ENCODE data around the gene GAD2. TPM values are rescaled to one million over a fixed set of nuclear protein-coding genes. Genes with fewer than 3 reads are reported as not detected.
A peak's percentile ranks its signal among the peaks of the same experiment; 100 is the strongest.
"Not testable (repeated sequence)": the region's sequence is repeated elsewhere in the genome, so short reads cannot be mapped to it uniquely, and the experiment has no call there.

The GAD2 gene
- total RNA-seq, 1 donor from 2014 or later = not detected

- no peak for DNase-seq
These were observed 102.1 kb downstream of the GAD2 start for GRCh38 chr10:26318672-26319071.

- DNase-seq = no peak
These were observed 106.6 kb downstream of the GAD2 start for GRCh38 chr10:26323219-26323618.

- no peak for DNase-seq
These were observed 110.3 kb downstream of the GAD2 start for GRCh38 chr10:26326851-26327250.

- DNase-seq = no peak
These were observed 111.2 kb downstream of the GAD2 start for GRCh38 chr10:26327811-26328210.

DNA sequence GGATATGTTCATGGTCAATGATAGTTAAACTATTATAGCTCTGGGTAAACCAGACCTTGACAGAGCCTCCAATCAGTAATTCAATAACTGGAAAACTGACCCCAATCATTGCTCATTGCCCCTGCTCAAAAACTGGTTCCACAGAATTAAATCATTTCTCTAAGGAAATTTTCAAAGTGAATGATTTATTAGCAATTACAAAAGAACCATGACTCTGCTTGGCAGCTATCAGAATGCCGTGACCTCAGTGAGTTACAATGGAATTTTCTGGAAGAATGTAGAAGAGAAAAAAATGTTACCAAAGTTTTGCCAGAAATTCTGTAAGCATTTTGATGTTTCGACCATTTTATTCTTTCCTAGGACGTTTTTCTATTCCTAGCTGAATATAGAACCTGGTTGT, 114.8 kb downstream of the GAD2 start:
- no peak for DNase-seq

GRCh38 chr10:26334232-26334931, 117.8 kb downstream of the GAD2 start:
- no peak for DNase-seq

DNA sequence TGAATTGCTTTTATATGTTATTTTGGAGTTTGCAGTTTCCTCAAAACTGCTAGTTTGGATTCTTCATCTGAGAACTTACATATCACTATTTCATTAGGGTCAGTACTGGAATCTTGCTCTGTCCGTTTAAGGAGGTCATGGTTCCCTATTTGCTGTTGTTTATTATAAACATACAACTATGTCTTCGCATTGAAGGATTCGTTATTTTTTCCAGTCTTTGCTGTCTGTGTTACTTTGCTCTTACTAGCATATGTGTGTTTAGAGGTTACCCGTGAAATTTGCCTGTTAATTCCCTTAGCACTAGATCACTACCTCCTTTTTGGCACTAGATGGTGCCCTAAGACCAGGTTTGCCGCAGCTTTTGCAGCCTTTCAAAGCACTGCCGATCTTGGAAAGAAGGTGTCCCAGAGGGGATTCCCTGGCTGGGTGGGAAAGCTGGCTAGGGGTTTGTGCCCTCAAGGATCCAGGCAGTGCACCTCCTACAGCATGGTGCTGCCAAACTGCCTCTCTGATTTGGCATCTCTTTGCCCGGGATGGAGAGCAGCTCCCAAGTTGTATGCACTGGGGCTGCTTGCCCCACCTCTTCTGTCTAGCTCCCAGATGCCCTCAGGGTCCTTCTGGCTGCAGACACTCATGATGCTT, 118.5 kb downstream of the GAD2 start:
- DNase-seq = peak; percentile 56

DNA sequence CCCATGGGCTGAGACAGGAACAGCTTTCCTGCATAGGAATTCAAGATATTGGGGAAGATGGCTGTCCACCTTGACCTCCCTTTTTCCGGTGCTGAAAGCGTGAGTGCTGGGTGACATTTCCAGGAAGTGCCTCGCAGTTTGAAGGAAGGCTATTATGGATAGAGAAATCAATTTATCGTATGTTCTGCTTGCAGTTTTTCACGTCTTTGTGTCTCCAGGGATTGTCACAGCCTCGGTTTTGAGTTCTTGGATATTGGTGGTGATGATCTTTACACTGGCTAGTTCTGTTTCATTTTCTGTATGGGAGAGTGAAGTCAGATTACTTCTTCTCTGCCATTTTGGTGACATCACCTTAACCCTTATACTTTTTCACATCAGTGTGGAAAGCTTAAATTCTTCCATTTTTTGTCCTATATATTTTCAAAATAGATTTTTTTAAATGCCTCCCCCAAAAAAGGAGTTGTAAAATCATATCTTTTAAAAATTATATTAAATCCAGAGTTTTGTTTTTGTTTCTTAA, 119.1 kb downstream of the GAD2 start:
- no peak for DNase-seq

DNA sequence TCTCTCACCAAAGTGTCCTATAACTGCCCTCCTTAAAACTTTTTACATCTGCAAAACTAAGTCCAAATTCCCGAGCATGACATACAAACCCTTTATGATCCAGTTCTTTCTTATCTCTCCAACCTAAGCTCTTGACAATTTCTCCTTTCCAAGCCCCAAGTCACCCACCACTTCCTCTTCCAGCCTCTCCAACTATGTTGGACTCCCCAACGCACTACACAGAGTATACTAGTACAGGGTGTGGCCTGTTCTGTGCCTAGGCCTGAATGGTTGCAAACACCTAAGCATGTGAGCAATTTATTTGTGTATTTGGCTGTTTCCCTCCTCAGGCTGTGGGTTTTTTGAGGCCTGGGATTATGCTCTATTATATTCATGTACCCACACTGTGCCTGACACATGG, 120.4 kb downstream of the GAD2 start:
- DNase-seq = no peak

- DNase-seq = no peak
These were observed 125.1 kb downstream of the GAD2 start for GRCh38 chr10:26341701-26342100.

DNA sequence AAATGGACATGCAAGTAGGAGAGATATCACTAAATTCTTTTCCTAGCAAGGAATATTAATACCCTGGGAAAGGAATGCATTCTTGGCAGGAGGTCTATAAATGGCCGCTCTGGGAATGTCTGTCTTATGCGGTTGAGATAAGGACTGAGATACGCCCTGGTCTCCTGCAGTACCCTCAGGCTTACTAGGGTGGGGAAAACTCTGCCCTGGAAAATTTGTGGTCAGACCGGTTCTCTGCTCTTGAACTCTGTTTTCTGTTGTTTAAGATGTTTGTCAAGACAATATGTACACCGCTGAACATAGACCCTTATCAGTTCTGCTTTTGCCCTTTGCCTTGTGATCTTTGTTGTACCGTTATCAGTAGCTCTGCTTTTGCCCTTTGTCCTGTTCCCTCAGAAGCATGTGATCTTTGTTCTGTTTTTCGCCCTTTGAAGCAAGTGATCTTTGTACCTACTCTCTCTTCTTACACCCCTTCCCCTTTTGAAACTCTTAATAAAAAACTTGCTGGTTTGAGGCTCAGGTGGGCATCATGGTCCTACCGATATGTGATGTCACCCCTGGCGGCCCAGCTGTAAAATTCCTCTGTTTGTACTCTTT, 132.3 kb downstream of the GAD2 start:
- not testable (repeated sequence) for DNase-seq

Other genes with a start within 250 kb of the GAD2 start
- gene APBB1IP, start 221.6 kb downstream of the GAD2 start, total RNA-seq = 2.7 TPM

Measured in tongue (tissue), 2 donors.